Thoracic aorta (tissue), 2 donors: ENCODE results near the gene SURF1. TPM values are rescaled to one million over a fixed set of nuclear protein-coding genes. Genes with fewer than 3 reads are reported as not detected.

ENCODE experiments used
- ATAC-seq: fragments of 150-250 bp; one replicate; pipeline ENCODE4 v1.8.0; 2017; ENCODE audit warnings: low read depth; ENCODE audit not compliant: insufficient number of reproducible peaks, low FRiP score
- DNase-seq: peaks from one replicate; pipeline ENCODE4 v3.0.0-alpha.2; 2020; ENCODE audit warnings: low spot score
- H3K27ac ChIP-seq, 2 donors: fragments of 200-600 bp; sonication (generic); 1 replicate in 1 of 2; 2 replicates in 1 of 2; pipeline ENCODE4 v1.5.1; 2016; ENCODE audit warnings: mild to moderate bottlenecking in 2 of 2, moderate library complexity in 2 of 2
- H3K27me3 ChIP-seq: fragments of 200-600 bp; sonication (generic); replicated peaks from 2 replicates; pipeline ENCODE4 v1.6.0; 2016; ENCODE audit warnings: mild to moderate bottlenecking; ENCODE audit not compliant: insufficient read depth
- H3K36me3 ChIP-seq: fragments of 200-600 bp; sonication (generic); one replicate; pipeline ENCODE4 v1.5.1; 2016
- H3K4me1 ChIP-seq, 2 donors: fragments of 200-600 bp; sonication (generic); 1 replicate in 1 of 2; 2 replicates in 1 of 2; pipeline versions ENCODE4 v1.5.1 to v1.6.0; 2016; ENCODE audit warnings: low read depth in 2 of 2, mild to moderate bottlenecking in 1 of 2; ENCODE audit not compliant: control insufficient read depth in 1 of 2
- H3K4me3 ChIP-seq: fragments of 200-600 bp; sonication (generic); 2 replicates; pipeline ENCODE4 v1.5.1; 2016; ENCODE audit warnings: mild to moderate bottlenecking
- H3K9me3 ChIP-seq: fragments of 200-600 bp; sonication (generic); 2 replicates; pipeline ENCODE4 v1.5.1; 2016
- CTCF ChIP-seq: fragments of 200-600 bp; sonication (generic); IDR thresholded peaks from one replicate; pipeline ENCODE4 v1.5.1; 2019; ENCODE audit warnings: antibody characterized with exemption
- total RNA-seq, 2 donors: library from RNA; depleted of rRNA; stranded (reverse); fragments of >200 nt; gene quantifications; one replicate each; pipeline versions ENCODE4 v1.1.0 to v1.2.3, GENCODE V29; 2016

SURF1 gene
- total RNA-seq, 2 donors from 2014 or later, result 47.6 to 66.6 TPM

- H3K9me3 ChIP-seq, result no peaks in the 10 kb centered on the region
- no peak overlapping the region for H3K27ac ChIP-seq
- no peak overlapping the region for H3K4me3 ChIP-seq
- DNase-seq (no peak), ATAC-seq (no peak)
- no peaks in the 10 kb centered on the region for H3K27me3 ChIP-seq
- no peaks in the 10 kb centered on the region for H3K4me1 ChIP-seq
- TF ChIP-seq CTCF, result no peak
- H3K36me3 ChIP-seq, result no peaks in the 10 kb centered on the region
Observed at GRCh38 chr9:133389562-133389961, 33.3 kb upstream of the SURF1 start.

- H3K4me3 ChIP-seq, result no peak overlapping the region
- no peak for TF ChIP-seq CTCF
- ATAC-seq, result no peak
Observed at GRCh38 chr9:133389025-133389557, 32.8 kb upstream of the SURF1 start.

GRCh38 chr9:133387680-133388079 lies 31.4 kb upstream of the SURF1 start:
- DNase-seq, result no peak
- Histone ChIP-seq H3K4me3 (no peak overlapping the region), H3K36me3 (no peaks in the 10 kb centered on the region), H3K27ac (no peak overlapping the region), H3K9me3 (no peaks in the 10 kb centered on the region), H3K27me3 (no peaks in the 10 kb centered on the region), H3K4me1 (no peaks in the 10 kb centered on the region)
- ATAC-seq, result no peak
- no peak for TF ChIP-seq CTCF

More at GRCh38 chr9:133389025-133389557, 32.8 kb upstream of the SURF1 start:
- no peak for DNase-seq
- H3K27ac ChIP-seq, result no peak overlapping the region
- no peaks in the 10 kb centered on the region for H3K9me3 ChIP-seq
- H3K4me1 ChIP-seq, result no peaks in the 10 kb centered on the region
- H3K36me3 ChIP-seq, result no peaks in the 10 kb centered on the region
- H3K27me3 ChIP-seq, result no peaks in the 10 kb centered on the region

GRCh38 chr9:133386338-133386737 lies 30.1 kb upstream of the SURF1 start:
- Histone ChIP-seq H3K27me3 (no peaks in the 10 kb centered on the region), H3K4me3 (no peak overlapping the region), H3K9me3 (no peaks in the 10 kb centered on the region), H3K4me1 (no peaks in the 10 kb centered on the region), H3K27ac (no peak overlapping the region), H3K36me3 (no peaks in the 10 kb centered on the region)
- ATAC-seq (no peak), DNase-seq (no peak)
- TF ChIP-seq CTCF, result no peak

- H3K36me3 ChIP-seq, result no peaks in the 10 kb centered on the region
- H3K27ac ChIP-seq, result no peak overlapping the region
- no peaks in the 10 kb centered on the region for H3K4me1 ChIP-seq
- H3K4me3 ChIP-seq, result no peak overlapping the region
- TF ChIP-seq CTCF, result no peak
- H3K27me3 ChIP-seq, result no peaks in the 10 kb centered on the region
- no peak for DNase-seq
- ATAC-seq, result no peak
- no peaks in the 10 kb centered on the region for H3K9me3 ChIP-seq
Observed at GRCh38 chr9:133385452-133385851, 29.2 kb upstream of the SURF1 start.
